Loucy (cell line): ENCODE measurements around the gene EEPD1.

Experiments
- H2AFZ ChIP-seq: fragments of 200-600 bp; sonication (generic); 2 replicates; pipeline ENCODE4 v1.6.0; 2016; ENCODE audit warnings: antibody characterized with exemption, mild to moderate bottlenecking, low read length, moderate library complexity
- H3F3A ChIP-seq: fragments of 200-600 bp; 2 replicates; pipeline ENCODE4 v1.6.0; 2016; ENCODE audit warnings: antibody characterized with exemption, low read depth, mild to moderate bottlenecking
- H3K27me3 ChIP-seq: fragments of 200-600 bp; sonication (generic); 2 replicates; pipeline ENCODE4 v1.6.1; 2014; ENCODE audit warnings: low read length, mild to moderate bottlenecking; ENCODE audit not compliant: insufficient read depth, poor library complexity, severe bottlenecking
- H3K36me3 ChIP-seq: fragments of 200-600 bp; sonication (generic); 2 replicates; pipeline ENCODE4 v1.6.1; 2016; ENCODE audit warnings: low read length; ENCODE audit not compliant: insufficient read depth
- H3K4me1 ChIP-seq: fragments of 200-600 bp; sonication (generic); 2 replicates; pipeline ENCODE4 v1.5.1; 2014; ENCODE audit warnings: low read length, mild to moderate bottlenecking; ENCODE audit not compliant: insufficient read depth, poor library complexity, severe bottlenecking
- H3K4me2 ChIP-seq: fragments of 200-600 bp; sonication (generic); 2 replicates; pipeline ENCODE4 v1.6.0; 2014; ENCODE audit warnings: antibody characterized with exemption, low read length, low read depth, mild to moderate bottlenecking; ENCODE audit not compliant: poor library complexity, severe bottlenecking
- H3K4me3 ChIP-seq: fragments of 200-600 bp; sonication (generic); 2 replicates; pipeline ENCODE4 v1.5.1; 2014; ENCODE audit warnings: low read length, mild to moderate bottlenecking, mixed read lengths; ENCODE audit not compliant: poor library complexity, severe bottlenecking
- H3K79me2 ChIP-seq: fragments of 200-600 bp; sonication (generic); 2 replicates; pipeline ENCODE4 v1.6.1; 2014; ENCODE audit warnings: low read length; ENCODE audit not compliant: insufficient read depth
- H3K9ac ChIP-seq: fragments of 200-600 bp; sonication (generic); 2 replicates; pipeline ENCODE4 v1.6.0; 2014; ENCODE audit warnings: mild to moderate bottlenecking, low read depth, low read length, moderate library complexity; ENCODE audit not compliant: poor library complexity, severe bottlenecking
- H3K9me2 ChIP-seq: fragments of 200-600 bp; sonication (generic); replicated peaks from 2 replicates; pipeline ENCODE4 v1.6.1; 2016; ENCODE audit warnings: low read depth, low read length, mixed read lengths
- H3K9me3 ChIP-seq: fragments of 200-600 bp; sonication (generic); 2 replicates; pipeline ENCODE4 v1.6.1; 2014; ENCODE audit warnings: mild to moderate bottlenecking, antibody characterized with exemption, low read length, low read depth; ENCODE audit not compliant: insufficient read depth
- H4K20me1 ChIP-seq: fragments of 200-600 bp; sonication (generic); 2 replicates; pipeline ENCODE4 v1.6.0; 2014; ENCODE audit warnings: antibody characterized with exemption, low read length, mild to moderate bottlenecking; ENCODE audit not compliant: insufficient read depth, poor library complexity, severe bottlenecking
- CTCF ChIP-seq: fragments of 200-600 bp; sonication (generic); conservative IDR thresholded peaks from 2 replicates; pipeline ENCODE4 v1.5.1; 2014; ENCODE audit warnings: mild to moderate bottlenecking, antibody characterized with exemption, low read length
- EZH2phosphoT487 ChIP-seq: fragments of 200-600 bp; IDR thresholded peaks from 2 replicates; pipeline ENCODE4 v1.6.1; 2018; ENCODE audit warnings: antibody characterized with exemption, mild to moderate bottlenecking, moderate library complexity, borderline replicate concordance

Gene EEPD1

GRCh38 chr7:36112969-36113368 is 40.1 kb upstream of the EEPD1 start:
- Histone ChIP-seq H4K20me1 (no peaks in the 10 kb centered on the region), H3K4me3 (no peak overlapping the region), H2AFZ (no peak overlapping the region), H3K4me1 (peaks cover 16% of the 10 kb centered on the region), H3F3A (no peaks in the 10 kb centered on the region), H3K9me3 (no peaks in the 10 kb centered on the region), H3K36me3 (no peaks in the 10 kb centered on the region), H3K4me2 (no peak overlapping the region), H3K79me2 (no peaks in the 10 kb centered on the region), H3K9ac (no peak overlapping the region), H3K9me2 (no peaks in the 10 kb centered on the region), H3K27me3 (no peaks in the 10 kb centered on the region)
- TF ChIP-seq CTCF: no peak
- no peak for TF ChIP-seq EZH2phosphoT487

GRCh38 chr7:36114355-36114754 is 38.7 kb upstream of the EEPD1 start:
- Histone ChIP-seq H3K4me2 (no peak overlapping the region), H3K9ac (no peak overlapping the region), H3F3A (no peaks in the 10 kb centered on the region), H3K36me3 (no peaks in the 10 kb centered on the region), H4K20me1 (no peaks in the 10 kb centered on the region), H3K9me3 (no peaks in the 10 kb centered on the region), H3K4me1 (peaks cover 11% of the 10 kb centered on the region), H3K4me3 (no peak overlapping the region), H2AFZ (no peak overlapping the region), H3K27me3 (no peaks in the 10 kb centered on the region), H3K79me2 (no peaks in the 10 kb centered on the region), H3K9me2 (no peaks in the 10 kb centered on the region)
- no peak for TF ChIP-seq EZH2phosphoT487
- no peak for TF ChIP-seq CTCF

GRCh38 chr7:36115448-36116321 is 37.4 kb upstream of the EEPD1 start:
- H3K79me2 ChIP-seq: no peaks in the 10 kb centered on the region
- H3K27me3 ChIP-seq: no peaks in the 10 kb centered on the region
- H3K4me2 ChIP-seq: no peak overlapping the region
- no peaks in the 10 kb centered on the region for H4K20me1 ChIP-seq
- H2AFZ ChIP-seq: no peak overlapping the region
- no peak overlapping the region for H3K4me3 ChIP-seq
- no peak overlapping the region for H3K9ac ChIP-seq
- no peak for TF ChIP-seq EZH2phosphoT487
- TF ChIP-seq CTCF: no peak
- no peaks in the 10 kb centered on the region for H3F3A ChIP-seq
- H3K4me1 ChIP-seq: peaks cover 11% of the 10 kb centered on the region
- no peaks in the 10 kb centered on the region for H3K9me2 ChIP-seq
- H3K36me3 ChIP-seq: no peaks in the 10 kb centered on the region
- H3K9me3 ChIP-seq: no peaks in the 10 kb centered on the region
